COLO668 (cell line): ENCODE data around the gene ACOXL.

Experiments
- DNase-seq: peaks from one replicate; lab custom pipeline; 2025; ENCODE audit not compliant: unreplicated experiment; lab: John Stamatoyannopoulos, UW

The ACOXL gene

GRCh38 chr2:110994250-110994961 is 262.0 kb downstream of the ACOXL start:
- no peak for DNase-seq

DNA sequence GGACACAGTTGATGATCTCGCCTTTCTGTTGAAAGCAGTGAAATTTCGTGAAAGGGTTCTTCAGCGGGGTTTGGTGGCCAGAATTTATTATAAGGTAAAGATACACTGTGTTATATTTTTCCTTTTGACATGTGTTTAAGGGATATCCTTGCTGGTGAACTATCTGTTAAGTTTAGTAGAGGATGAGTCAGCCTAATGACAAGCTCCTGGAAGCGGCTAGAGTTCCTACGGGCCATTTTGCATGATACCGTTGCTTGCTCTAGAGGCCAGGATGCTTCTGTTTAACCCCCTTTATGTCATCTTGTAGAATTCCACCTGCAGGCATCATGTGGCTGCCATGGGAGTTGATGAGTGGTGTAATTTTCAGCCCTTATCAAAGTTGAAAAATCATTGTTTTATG is 263.5 kb downstream of the ACOXL start:
- no peak for DNase-seq

DNA sequence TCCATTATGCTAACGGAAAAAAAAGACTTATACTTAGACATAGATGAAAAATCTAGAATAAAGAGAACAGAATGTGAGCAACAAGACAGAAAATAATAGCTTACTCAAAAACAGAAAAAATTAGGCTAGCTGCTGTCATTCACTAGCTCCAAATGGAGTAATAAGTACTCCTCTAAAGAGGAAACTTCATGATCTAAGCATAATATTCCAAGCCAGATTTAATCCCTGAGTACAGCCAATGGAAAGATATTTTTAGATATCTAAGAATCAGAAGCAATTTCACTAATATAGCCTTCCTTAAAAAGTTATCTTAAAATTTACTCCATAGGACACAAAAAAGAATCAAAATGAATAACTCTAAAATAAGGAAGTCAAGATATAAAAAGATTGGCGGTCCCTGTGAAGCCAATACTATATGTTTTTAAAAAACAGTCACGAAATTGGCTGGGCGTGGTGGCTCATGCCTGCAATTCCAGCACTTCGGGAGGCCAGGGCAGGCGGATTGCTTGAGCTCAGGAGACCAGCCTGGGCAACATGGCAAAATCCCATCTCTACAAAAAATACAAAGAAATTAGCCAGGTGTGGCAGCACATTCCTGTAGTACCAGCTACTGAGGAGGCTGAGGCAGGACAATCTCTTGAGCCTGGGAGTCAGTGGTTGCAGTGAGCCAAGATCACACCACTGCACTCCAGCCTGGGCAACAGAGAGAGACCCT is 265.1 kb downstream of the ACOXL start:
- DNase-seq = no peak

- DNase-seq = no peak
Measured at GRCh38 chr2:110998311-110998710, 265.9 kb downstream of the ACOXL start.

GRCh38 chr2:110999626-111000025 is 267.3 kb downstream of the ACOXL start:
- no peak for DNase-seq

DNA sequence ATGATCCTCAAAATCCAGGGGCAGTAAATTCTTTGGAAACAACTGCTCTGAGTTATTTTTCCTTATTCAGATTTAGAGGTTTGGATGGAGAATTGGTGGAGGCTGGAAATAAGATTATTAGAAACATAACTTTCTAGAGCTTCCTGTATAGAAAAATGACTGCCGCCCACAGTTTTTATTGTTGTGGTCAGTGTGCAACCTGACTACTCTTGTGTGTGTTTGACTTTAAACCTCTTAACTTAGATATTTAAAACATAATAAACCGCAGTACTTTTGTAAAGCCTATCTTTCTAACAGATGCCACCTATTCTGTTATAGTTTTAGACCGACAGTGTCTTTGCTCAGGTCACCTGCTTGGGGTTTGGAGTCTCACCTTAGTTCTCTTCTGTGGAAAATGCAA is 272.9 kb downstream of the ACOXL start:
- DNase-seq = no peak

- no peak for DNase-seq
Measured at GRCh38 chr2:111005821-111006220, 273.4 kb downstream of the ACOXL start.

DNA sequence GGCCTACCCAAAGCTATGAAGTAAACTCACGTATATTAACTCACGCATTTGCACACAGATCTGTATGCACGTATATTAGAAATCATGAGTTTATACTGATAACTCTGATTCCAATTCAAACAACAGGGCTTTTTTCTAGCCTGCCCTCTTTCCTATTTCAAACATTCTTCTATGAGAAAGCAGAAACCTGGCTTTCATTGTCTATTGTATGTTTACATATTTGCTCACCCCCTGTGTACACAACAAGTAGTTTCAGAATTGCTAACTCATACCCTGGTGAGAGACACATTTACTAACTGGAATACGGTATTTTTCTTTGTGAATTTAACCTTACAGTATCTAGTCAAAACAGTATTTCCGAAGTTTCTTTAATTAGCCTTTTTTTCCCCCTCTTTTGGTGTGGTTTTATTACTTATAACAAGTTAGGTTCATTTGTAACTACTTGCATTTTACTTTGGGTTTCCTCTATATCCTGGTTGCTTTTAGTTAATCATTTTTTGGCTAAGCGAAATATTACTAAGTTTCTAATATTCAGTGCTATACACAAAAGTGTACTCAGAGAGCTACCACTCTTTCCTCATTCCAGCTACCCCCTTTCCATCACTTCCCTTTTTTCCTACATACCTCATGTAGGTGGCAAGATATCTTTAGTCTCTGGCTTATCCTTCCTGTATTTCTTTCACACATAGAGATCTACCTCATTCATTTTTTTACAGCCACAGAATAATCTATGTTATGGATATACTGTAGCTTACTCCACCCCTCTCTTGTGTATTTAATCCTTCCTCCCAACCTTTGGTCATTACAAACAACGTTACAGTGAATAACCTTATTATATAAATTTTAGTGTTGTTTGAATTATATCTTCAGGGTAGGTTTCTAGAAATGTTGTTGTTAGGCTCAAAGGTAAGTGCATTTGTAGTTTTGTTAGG is 275.6 kb downstream of the ACOXL start:
- DNase-seq = no peak

- no peak for DNase-seq
Measured at GRCh38 chr2:111011218-111011617, 278.8 kb downstream of the ACOXL start.

DNA sequence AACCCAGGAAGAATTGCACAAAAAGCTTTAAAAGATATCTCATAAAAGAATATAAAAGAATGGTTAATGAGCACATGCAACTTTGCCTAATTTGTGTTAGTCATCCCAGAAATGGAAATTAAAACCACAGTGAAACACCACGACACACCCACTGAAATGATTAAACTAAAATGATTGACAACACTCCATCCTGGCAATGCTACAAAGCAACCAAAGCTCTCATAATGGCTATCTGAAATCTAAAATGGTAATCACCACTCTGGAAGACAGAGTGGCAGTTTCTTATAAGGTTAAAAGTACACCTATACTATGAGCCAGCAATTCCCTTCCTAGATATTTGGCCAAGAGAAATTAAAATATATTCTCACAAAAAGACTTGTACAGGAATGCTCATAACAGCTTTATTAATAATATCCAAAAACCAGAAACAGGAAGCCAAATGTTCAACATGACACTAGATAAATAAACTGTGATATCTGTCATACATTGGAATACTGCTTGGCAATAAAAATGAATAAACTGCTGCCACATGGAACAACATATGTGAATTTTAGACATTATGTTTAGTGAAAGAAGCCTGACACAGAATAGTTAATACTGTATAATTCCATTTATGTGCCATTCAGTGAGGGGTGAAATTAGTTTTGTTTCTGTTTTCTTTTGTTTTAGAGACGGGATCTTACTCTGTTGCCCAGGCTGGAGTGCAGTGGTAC is 283.1 kb downstream of the ACOXL start:
- no peak for DNase-seq

GRCh38 chr2:111017034-111017622 is 284.8 kb downstream of the ACOXL start:
- no peak for DNase-seq

- DNase-seq = no peak
Measured at GRCh38 chr2:111017909-111018308, 285.5 kb downstream of the ACOXL start.

GRCh38 chr2:111019381-111019780 is 287.0 kb downstream of the ACOXL start:
- DNase-seq = no peak

- no peak for DNase-seq
Measured at GRCh38 chr2:111022633-111023032, 290.3 kb downstream of the ACOXL start.

- DNase-seq = no peak
Measured at GRCh38 chr2:111024496-111024895, 292.1 kb downstream of the ACOXL start.

DNA sequence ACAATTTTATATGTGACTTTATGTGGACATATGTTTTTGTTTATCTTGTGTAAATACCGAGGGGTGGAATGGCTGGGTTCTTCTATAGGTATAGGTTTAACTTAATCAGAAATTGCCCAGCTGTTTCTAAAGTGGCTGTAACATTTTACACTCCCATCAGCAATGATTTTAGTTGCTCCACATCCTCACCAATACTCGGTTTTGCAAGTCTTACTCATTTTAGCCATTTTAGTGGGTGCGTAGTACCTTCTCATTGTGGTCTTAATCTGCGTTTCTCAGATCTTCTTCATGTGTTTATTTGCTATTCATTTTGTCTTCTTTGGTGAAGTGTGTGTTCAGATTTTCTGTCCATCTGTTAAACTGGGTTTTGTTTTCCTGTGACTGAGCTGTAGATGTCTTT is 292.9 kb downstream of the ACOXL start:
- no peak for DNase-seq

- DNase-seq = no peak
Measured at GRCh38 chr2:111028720-111029119, 296.3 kb downstream of the ACOXL start.

DNA sequence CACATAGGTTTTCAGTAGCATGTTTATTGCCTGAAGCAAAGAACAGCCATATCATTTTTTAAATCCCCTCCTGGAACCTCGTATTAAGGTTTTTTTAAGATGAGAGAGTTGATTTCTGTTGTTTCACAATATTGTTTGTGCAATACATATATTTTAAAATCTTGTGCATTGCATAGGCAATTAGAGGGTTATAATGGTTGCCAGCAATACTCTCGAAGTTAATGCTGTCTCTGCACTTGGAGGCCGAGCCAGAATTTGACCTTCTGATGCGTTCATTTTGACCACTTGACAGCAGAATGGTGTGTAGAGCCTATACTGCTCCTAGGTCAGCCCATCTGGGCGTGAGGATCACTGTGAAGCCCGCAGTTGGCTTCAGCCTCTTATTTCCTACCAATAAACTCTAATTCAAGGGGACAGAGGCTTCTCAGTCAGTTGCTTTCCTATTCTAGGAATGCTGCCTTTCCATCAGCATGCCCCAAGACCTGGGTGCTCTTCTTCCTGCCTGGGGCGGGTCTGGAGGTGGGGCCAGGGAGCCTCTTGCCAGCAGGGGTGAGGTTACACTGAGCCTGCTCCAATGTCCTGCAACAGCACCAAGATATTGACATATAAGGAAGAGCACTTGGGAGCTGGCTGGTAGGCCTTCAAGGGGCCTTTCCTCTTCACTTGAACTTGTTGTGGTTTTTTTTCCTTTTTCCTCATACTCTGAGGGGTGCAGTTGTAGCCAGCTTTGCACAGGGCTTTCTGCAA is 297.0 kb downstream of the ACOXL start:
- DNase-seq = no peak

DNA sequence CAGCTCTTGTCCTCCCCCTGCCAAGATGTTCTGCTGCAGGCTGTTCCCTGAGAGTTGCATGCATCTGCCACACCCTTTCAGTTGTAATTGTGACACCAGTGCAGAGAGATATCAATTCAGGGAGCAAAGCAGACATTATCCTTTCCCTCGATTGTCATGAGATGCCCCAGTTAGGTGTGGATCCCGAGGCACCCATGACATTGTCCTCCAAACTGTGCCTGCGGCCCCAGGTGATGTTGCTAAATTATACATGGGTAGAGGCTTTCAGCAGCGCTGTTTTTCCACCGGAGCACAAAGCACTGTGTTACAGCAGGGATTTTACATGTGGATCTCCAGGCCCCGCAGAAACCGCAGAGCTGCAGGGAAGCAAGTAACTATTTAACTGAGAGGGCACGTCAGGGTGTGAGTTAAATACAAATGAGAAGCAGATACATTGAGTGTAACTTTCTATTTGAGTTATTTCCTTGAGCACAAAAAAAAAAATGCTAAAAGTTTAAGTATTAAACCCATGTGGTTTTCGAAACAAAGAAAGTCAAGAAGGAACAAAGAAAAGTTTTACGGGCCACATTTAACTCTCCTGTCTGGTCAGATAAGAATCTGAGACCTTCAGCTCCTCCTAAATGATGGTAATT is 298.0 kb downstream of the ACOXL start:
- no peak for DNase-seq
